ENCODE data around the gene CPTP.

CPTP gene

GRCh38 chr1:1317420-1317819 is 7.2 kb upstream of the CPTP start:
- no peak for DNase-seq (ENCODE audit: low read depth in 2 of 2, low spot score in 1 of 2)

DNA sequence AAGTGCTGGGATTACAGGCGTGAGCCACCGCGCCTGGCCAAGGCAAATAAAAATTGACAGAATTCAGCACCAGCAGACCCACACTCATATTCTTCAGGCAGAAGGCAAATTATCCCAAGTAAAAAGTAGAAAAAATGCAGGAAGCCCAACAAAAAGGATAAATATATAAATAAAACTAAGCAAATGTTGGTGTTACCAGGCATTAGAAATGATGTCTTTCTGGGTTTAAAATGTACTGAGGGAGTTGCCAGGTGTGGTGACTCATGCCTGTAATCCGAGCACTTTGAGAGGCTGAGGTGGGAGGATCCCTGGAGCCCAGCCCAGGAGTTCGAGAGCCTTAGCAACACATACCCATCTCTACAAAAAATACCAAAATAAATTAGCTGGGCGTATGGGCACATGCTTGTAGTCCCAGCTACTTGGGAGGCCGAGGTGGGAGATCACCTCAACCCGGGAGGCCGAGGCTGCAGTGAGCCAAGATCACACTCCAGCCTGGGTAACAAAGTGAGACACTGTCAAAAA is 6.4 kb upstream of the CPTP start:
- DNase-seq (ENCODE audit: low read depth in 2 of 2, low spot score in 1 of 2), result no peak

- no peak for DNase-seq (ENCODE audit: low read depth in 2 of 2, low spot score in 1 of 2)
These were observed 5.6 kb upstream of the CPTP start for GRCh38 chr1:1318777-1319645.

- DNase-seq (ENCODE audit: low read depth in 2 of 2, low spot score in 1 of 2), result no peak
These were observed 5.0 kb upstream of the CPTP start for GRCh38 chr1:1319646-1319941.

DNA sequence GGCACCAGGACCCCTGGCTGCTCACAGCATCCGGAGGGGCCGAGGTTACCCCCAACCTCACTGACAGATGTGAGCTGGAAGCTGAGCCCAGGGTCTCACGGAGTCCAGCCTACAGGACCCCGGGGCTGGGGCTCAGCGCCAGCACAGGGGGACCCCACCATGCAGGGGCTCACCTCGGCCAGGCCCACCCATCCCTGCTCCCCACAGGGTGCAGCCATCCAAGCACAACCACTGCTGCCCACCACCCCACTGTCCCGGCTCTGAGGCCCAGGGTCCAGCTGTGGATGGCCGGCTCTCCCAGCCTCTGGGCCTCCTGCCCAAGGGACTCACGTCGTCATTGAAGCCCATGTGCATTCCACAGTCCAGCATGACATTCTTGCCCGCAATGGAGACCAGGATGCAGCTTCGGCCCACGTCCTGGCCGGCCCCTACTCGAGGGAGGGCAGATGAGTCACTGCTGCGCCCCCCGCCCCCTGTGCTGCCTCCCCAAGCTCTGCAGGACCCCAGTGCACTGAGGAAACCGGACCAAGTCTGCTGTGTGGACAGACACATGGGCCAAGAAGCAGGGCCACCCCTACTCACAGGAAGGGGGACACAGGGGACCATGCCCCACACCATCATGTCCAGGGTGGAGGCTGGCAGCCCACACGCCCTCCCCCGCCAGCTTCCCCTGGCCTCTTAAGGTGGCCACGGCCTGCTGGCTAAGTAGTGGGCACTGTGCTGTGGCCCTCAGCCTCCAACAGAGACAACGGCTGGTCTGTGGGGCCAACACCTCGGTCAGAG is 3.7 kb upstream of the CPTP start:
- no peak for DNase-seq (ENCODE audit: low read depth in 2 of 2, low spot score in 1 of 2)

GRCh38 chr1:1321477-1321876 is 3.1 kb upstream of the CPTP start:
- DNase-seq (ENCODE audit: low read depth in 2 of 2, low spot score in 1 of 2), result no peak

DNA sequence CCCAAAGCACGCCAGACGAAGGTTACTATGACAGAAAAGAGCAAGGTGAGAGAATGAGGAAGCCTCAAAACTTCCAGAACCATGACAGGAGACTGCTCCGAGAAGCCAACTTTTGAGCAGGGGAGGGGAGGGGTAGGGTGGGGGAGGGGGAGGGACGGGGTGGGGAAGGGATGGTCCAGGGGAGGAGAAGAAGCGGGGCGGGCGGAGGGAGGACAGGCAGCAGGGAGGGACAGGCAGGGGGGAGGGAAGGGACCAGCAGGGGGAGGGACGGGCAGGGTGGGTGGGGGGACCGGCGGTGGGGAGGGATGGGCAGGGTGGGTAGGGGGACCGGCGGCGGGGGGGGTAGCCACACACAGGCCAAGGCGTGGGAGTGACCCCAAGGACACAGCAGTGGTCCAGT is 2.2 kb upstream of the CPTP start:
- no peak for DNase-seq (ENCODE audit: low read depth in 2 of 2, low spot score in 1 of 2)

DNA sequence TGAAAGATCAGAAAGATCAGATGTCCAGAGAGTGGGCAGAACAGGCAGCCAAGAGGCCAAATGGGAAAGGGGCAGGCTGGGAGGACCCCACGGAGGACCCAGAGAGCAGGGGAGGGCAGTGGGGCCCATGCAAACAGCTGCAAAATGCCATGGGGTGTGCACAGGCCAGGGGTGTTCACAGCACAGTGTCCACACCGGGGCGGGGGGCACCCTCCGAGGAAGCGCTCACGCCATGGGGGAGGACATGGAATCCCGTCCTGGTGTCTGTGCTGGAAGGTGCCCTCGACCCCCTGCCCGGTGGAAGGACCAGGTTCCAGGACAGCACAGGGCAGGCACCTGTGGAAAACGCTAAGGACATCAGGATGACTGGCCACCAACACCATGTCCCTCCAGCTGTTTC is 1.6 kb upstream of the CPTP start:
- DNase-seq (ENCODE audit: low read depth in 2 of 2, low spot score in 1 of 2), result no peak

GRCh38 chr1:1324084-1324523 is 498 bp upstream of the CPTP start:
- DNase-seq (ENCODE audit: low read depth in 2 of 2, low spot score in 1 of 2), result no peak

- DNase-seq (ENCODE audit: low read depth in 2 of 2, low spot score in 1 of 2), result no peak
These were observed 879 bp downstream of the CPTP start for GRCh38 chr1:1325288-1326074.

- DNase-seq (ENCODE audit: low read depth in 2 of 2, low spot score in 1 of 2), result no peak
These were observed 1.5 kb downstream of the CPTP start for GRCh38 chr1:1326075-1326605.

DNA sequence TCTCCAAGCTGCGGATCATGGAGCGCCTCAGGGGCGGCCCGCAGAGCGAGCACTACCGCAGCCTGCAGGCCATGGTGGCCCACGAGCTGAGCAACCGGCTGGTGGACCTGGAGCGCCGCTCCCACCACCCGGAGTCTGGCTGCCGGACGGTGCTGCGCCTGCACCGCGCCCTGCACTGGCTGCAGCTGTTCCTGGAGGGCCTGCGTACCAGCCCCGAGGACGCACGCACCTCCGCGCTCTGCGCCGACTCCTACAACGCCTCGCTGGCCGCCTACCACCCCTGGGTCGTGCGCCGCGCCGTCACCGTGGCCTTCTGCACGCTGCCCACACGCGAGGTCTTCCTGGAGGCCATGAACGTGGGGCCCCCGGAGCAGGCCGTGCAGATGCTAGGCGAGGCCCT is 2.7 kb downstream of the CPTP start:
- DNase-seq (ENCODE audit: low read depth in 2 of 2, low spot score in 1 of 2), result no peak

DNA sequence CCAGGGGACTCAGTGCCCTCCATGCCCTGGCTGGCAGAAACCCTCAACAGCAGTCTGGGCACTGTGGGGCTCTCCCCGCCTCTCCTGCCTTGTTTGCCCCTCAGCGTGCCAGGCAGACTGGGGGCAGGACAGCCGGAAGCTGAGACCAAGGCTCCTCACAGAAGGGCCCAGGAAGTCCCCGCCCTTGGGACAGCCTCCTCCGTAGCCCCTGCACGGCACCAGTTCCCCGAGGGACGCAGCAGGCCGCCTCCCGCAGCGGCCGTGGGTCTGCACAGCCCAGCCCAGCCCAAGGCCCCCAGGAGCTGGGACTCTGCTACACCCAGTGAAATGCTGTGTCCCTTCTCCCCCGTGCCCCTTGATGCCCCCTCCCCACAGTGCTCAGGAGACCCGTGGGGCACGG is 3.7 kb downstream of the CPTP start:
- no peak for DNase-seq (ENCODE audit: low read depth in 2 of 2, low spot score in 1 of 2)

GRCh38 chr1:1329304-1330210 is 5.0 kb downstream of the CPTP start:
- no peak for DNase-seq (ENCODE audit: low read depth in 2 of 2, low spot score in 1 of 2)

DNA sequence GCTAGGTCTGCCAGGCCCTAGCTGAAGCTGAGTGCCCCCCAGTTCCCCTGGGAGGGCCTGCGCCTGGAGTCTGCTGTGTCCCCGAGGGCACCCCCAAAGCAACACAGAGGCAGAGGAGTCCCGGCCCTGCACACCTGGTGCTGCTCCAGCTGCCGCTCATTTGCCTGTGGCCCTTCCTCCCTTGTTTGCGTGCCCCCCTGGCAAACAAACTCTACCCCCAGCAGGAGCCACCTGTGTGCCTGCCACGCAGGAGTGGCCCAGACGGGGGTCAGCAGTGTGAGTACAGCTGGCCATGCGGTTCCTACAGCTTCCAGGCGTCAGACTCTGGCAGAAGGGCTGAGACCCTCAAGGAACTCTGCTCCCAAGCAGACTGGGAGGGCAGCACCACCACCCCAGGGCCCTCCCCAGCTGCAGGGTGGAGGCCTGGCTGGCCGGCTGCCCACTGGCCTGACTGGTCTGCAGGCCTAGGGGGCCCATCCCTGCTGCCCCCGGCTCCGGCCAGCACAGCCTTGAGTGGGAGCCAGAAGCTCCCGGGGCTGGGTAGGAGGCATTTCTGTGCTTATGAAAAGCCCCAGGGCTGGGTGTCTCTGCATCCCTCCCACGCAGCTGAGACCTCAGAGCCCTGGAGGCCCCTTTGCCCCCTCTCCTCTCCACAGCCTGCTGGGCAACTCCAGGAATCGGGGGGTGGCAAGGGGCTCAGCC is 5.9 kb downstream of the CPTP start:
- no peak for DNase-seq (ENCODE audit: low read depth in 2 of 2, low spot score in 1 of 2)

DNA sequence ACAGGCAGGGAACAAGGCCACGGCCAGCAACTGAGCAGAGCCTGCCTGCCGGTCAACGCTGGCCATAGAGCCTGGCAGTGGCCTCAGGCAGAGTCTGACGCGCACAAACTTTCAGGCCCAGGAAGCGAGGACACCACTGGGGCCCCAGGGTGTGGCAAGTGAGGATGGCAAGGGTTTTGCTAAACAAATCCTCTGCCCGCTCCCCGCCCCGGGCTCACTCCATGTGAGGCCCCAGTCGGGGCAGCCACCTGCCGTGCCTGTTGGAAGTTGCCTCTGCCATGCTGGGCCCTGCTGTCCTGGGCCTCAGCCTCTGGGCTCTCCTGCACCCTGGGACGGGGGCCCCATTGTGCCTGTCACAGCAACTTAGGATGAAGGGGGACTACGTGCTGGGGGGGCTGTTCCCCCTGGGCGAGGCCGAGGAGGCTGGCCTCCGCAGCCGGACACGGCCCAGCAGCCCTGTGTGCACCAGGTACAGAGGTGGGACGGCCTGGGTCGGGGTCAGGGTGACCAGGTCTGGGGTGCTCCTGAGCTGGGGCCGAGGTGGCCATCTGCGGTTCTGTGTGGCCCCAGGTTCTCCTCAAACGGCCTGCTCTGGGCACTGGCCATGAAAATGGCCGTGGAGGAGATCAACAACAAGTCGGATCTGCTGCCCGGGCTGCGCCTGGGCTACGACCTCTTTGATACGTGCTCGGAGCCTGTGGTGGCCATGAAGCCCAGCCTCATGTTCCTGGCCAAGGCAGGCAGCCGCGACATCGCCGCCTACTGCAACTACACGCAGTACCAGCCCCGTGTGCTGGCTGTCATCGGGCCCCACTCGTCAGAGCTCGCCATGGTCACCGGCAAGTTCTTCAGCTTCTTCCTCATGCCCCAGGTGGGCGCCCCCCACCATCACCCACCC is 6.7 kb downstream of the CPTP start, which contains the start of gene TAS1R3:
Gene TAS1R3 (plus strand): TSS at position 213 of the 898 bp plus-strand sequence. CDS start 66 bp downstream, at position 279.
- no peak for DNase-seq (ENCODE audit: low read depth in 2 of 2, low spot score in 1 of 2)

DNA sequence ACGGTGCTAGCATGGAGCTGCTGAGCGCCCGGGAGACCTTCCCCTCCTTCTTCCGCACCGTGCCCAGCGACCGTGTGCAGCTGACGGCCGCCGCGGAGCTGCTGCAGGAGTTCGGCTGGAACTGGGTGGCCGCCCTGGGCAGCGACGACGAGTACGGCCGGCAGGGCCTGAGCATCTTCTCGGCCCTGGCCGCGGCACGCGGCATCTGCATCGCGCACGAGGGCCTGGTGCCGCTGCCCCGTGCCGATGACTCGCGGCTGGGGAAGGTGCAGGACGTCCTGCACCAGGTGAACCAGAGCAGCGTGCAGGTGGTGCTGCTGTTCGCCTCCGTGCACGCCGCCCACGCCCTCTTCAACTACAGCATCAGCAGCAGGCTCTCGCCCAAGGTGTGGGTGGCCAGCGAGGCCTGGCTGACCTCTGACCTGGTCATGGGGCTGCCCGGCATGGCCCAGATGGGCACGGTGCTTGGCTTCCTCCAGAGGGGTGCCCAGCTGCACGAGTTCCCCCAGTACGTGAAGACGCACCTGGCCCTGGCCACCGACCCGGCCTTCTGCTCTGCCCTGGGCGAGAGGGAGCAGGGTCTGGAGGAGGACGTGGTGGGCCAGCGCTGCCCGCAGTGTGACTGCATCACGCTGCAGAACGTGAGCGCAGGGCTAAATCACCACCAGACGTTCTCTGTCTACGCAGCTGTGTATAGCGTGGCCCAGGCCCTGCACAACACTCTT is 7.6 kb downstream of the CPTP start:
- DNase-seq (ENCODE audit: low read depth in 2 of 2, low spot score in 1 of 2), result no peak
